HepG2 (cell line): ENCODE results near the gene TOX4. TPM values are rescaled to one million over a fixed set of nuclear protein-coding genes. Genes with fewer than 3 reads are reported as not detected.

Experiments
- GTF2F1 ChIP-seq: fragments of 150-350 bp; IDR thresholded peaks from 2 replicates; pipeline ENCODE4 v1.6.1; 2014; ENCODE audit warnings: low read length
- HMGXB4 ChIP-seq, 2 experiments: sonication (generic) in 1 of 2; formaldehyde crosslinking in 1 of 2; IDR thresholded peaks; 2 replicates each; pipeline versions ENCODE4 v1.4.0 to v1.6.1; 2018 to 2020; ENCODE audit warnings: missing genetic modification reagents in 2 of 2, borderline replicate concordance in 1 of 2, low read depth in 1 of 2, mild to moderate bottlenecking in 1 of 2, missing biosample characterization in 1 of 2
- NFAT5 ChIP-seq: sonication (generic); formaldehyde crosslinking; IDR thresholded peaks from 2 replicates; pipeline ENCODE4 v1.4.0; 2020; ENCODE audit warnings: missing genetic modification reagents
- PHB2 ChIP-seq: fragments of 450-650 bp; IDR thresholded peaks from 2 replicates; pipeline ENCODE4 v1.6.1; 2018; ENCODE audit not compliant: partially characterized antibody
- SIX4 ChIP-seq: sonication (generic); formaldehyde crosslinking; IDR thresholded peaks from 2 replicates; pipeline ENCODE4 v1.4.0; 2020; ENCODE audit warnings: missing genetic modification reagents
- ZBTB40 ChIP-seq, 2 experiments: fragments of 450-650 bp in 1 of 2; sonication (generic) in 1 of 2; formaldehyde crosslinking in 1 of 2; IDR thresholded peaks; 2 replicates each; pipeline versions ENCODE4 v1.6.1 to v1.8.0; 2016 to 2022; ENCODE audit warnings: antibody characterized with exemption in 1 of 2, mild to moderate bottlenecking in 1 of 2, missing genetic modification reagents in 1 of 2
- ZNF615 ChIP-seq: sonication (generic); formaldehyde crosslinking; IDR thresholded peaks from 2 replicates; pipeline ENCODE4 v1.5.0; 2020; ENCODE audit warnings: mild to moderate bottlenecking, missing genetic modification reagents, borderline replicate concordance
- ZNF747 ChIP-seq: sonication (generic); formaldehyde crosslinking; IDR thresholded peaks from 2 replicates; pipeline ENCODE4 v1.8.1; 2023; ENCODE audit warnings: missing genetic modification reagents, mild to moderate bottlenecking, borderline replicate concordance
- polyA plus RNA-seq, 8 experiments: library from polyadenylated mRNA; depleted of rRNA in 3 of 8; stranded (reverse) in 7 of 8; unstranded in 1 of 8; fragments of >200 nt; fragmentation: Illumina TruSeq in 4 of 8; extraction: Trizol in 4 of 8; gene quantifications; 2 replicates each; pipeline versions ENCODE4 v1.2.1 to v1.2.3, GENCODE V29; 2011 to 2016; ENCODE audit warnings: low read depth in 4 of 8, missing spikeins in 1 of 8, mixed read lengths in 1 of 8; ENCODE audit not compliant: insufficient read depth in 1 of 8
- total RNA-seq, 5 experiments: library from RNA; depleted of rRNA; stranded (reverse); fragments of >200 nt; fragmentation: Illumina TruSeq; extraction: Trizol; gene quantifications; 2 replicates each; pipeline ENCODE4 v1.2.3, GENCODE V29; 2016; ENCODE audit warnings: low read depth in 1 of 5

TOX4 gene
- total and polyA plus RNA-seq, 2 of the 13 experiments (the other 11 are each of a cell fraction or from before 2014, with no cell fraction given), result 71.8 to 163 TPM

- no peak for TF ChIP-seq ZBTB40 (IDR thresholded peaks at IDR 0.05)
- TF ChIP-seq ZBTB40 (CRISPR knock-in tag; IDR thresholded peaks at IDR 0.05), result peak; percentile 70; the same call in 1 of the 2 replicates
- no peak for TF ChIP-seq SIX4 (CRISPR knock-in tag)
- 0 out of 4 replicates have a peak, but pooled peaks of 1 of the 2 experiments have one; percentile 25 for TF ChIP-seq HMGXB4 (CRISPR knock-in tag; IDR thresholded peaks at IDR 0.05; ENCODE audit: borderline replicate concordance in 1 of 2, low read depth in 1 of 2)
- no peak for TF ChIP-seq NFAT5 (CRISPR knock-in tag)
- TF ChIP-seq ZNF747 (CRISPR knock-in tag), result no peak
- TF ChIP-seq ZNF615 (CRISPR knock-in tag), result no peak
- TF ChIP-seq GTF2F1, result no peak
- TF ChIP-seq PHB2, result no peak
These were observed 49.8 kb downstream of the TOX4 start (continued) for GRCh38 chr14:21526672-21527317.
